Stimulated activated CD4-positive, alpha-beta T cell treated with anti-CD3 and anti-CD28 coated beads, Interleukin-15, amount 100 ng/mL, for 48 hours (primary cell): Measurements from ENCODE around the gene FBXL4.

Source experiments
- DNase-seq, 2 donors: peaks; one replicate each; pipeline ENCODE4 v3.0.0-alpha.2; 2020; ENCODE audit warnings: low read depth in 2 of 2

The FBXL4 gene

DNA sequence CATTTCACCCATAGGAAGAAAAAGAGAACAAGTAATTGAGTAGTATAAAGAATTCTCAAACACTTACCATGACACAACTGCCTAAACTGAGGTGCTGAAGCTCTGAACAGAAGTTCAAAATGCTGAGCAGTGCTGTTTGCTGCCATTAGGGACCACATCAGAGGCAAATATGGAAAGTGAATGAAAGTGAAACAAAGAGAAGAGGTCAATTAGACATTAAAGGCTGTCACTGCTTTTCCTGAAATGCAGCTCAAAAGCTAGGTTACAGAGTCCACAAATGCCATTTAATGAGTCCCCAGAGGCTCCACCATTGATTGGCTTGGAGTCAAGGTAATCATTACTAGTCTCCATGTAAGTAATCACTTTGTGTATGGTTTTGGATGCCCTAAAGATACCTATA lies 67.3 kb downstream of the FBXL4 start:
- no peak for DNase-seq

DNA sequence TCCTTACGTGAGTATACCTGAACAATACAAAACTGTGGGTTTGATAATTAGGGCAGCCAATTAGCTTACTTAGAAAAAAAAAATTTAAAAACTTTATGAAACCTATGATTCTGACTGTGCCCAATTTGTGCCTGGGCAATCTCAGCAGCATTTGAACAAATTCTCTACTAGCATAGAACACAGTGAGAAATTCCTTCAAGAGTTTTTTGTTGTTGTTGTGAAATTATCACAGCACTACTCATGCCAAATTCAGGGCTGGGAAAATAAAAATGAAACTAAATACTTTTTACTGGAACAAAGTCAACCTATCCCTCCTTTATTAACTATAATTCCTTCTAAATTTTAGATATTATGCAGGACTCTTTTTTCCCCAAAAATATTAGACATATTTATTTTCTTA lies 70.5 kb downstream of the FBXL4 start:
- DNase-seq: no peak

DNA sequence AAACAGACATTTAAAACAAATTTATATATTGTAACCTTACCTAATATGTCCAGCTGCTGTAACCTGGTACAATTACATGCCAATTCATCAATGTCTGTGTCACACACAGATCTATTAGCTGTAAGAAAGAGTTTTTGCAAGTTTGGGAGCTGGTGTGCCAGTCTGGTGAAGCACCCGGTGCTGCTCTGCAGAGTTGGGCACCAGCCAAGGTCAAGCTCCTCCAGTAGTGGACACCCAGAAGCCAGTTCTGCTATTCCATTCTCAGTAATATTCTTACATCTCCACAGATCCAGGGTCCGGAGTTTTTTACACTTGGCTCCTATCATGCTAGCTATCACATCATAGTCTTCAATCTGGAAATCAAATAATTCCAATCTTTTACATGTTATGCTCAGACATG lies 72.4 kb downstream of the FBXL4 start:
- DNase-seq: no peak

DNA sequence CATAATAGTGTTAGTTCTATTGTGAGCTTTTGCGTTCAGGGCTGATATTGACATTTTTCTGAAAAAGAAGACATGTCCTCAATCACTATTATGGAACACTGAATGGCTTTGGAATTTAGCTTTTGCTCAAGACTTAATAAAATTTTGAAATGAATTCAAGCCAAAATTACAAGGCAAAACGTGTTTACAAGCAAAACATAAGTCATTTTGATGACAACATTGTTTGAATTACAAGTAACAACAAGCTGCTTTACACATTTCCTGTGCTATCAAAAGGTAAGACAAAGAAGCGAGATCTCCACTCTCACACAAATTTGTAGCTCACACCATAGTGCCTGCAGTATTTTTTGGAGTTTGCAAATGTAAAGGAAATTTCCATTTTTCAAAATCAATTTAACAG lies 75.9 kb downstream of the FBXL4 start:
- DNase-seq: no peak

DNA sequence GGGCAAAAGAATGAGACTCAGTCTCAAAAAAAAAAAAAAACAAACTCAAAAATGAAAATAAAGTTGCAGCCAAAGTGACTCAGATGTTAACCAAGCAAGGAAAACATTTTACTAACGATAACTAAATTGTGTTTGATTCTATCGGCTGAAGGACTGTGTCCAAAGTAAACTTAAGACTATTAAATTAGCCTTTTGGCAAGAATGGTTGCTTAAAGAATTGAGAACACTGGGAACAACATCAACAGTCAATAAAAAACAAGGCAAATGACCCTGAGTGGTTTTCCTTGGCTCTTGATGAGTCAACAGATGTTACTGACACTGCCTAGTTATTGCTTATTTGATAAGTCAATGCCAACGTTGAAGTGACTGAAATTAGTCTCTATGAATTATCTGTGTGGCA lies 76.7 kb downstream of the FBXL4 start:
- no peak for DNase-seq

- DNase-seq: no peak
Measured at GRCh38 chr6:98864497-98864896, 83.2 kb downstream of the FBXL4 start.

DNA sequence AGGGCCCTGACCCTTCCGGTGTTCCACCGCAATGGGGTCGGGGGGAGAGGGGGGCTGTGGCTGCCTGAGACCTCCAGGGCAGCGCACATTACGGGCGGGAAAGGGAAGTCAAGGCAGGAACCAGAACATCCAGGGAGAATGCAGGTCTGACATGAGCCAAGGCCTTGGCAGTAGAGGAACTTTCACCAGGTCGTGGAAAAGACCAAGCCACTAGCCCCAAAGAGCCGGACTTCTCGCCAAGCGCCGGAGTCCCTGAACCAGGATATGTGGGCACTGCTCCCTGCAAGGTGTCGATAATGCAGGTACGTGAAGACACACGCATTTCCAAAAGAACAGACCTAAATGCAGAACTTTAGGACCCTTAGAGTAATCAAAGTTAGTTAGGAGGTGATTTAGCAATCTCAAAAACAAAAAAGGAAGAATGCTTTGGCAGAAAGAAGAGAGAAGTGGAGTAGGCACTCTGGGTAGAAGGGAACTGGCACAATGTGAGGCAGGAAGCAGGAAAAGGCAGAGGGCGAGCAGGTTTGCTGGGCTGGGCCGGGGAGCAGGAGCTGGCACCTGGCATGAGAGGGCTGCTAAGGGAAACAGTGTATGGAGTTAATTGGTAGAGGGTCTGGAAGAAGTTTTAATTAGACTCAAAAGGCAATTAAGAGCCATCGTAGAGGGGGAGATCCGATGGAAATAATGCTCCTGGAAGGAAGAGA lies 99.1 kb downstream of the FBXL4 start:
- no peak for DNase-seq

DNA sequence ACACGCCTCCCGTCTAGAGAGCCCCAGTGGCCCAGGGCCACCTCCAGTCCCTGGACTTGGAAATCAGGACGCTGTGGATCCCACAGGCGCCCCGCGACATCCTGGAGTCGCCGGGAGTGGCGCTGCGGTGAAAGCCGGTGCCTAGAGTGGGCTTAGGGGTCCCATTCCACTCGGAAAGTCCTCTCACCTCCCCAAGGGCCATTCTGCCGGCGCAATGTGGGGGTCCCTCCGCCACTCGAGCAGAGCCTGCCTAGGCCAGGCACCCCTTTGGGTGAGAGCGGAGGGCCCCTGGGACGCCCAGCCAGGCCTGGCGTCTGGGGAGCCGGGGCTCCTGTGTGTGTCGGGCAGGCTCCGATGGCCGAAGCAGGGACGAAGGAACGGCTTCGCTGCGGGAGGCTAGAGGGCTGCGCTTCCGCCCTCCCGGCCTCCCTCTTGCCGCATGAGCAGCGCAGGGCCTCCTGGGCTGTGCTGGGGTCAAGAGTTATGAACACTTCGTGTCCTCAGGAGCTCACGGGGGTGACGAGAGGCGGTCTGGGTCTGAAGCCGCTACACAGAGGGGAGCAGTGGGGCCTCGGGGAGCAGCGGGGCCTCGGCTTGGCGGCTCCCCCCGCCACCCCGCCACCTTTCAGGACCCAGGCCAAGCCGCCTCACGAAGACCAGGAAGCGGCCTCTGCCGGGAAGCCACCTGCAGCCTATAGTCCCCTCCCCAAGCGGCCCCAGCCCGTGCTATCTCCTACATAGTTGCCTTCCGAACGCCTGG lies 99.8 kb downstream of the FBXL4 start:
- no peak for DNase-seq

GRCh38 chr6:98847416-98847778 lies 100.3 kb downstream of the FBXL4 start:
- no peak for DNase-seq

DNA sequence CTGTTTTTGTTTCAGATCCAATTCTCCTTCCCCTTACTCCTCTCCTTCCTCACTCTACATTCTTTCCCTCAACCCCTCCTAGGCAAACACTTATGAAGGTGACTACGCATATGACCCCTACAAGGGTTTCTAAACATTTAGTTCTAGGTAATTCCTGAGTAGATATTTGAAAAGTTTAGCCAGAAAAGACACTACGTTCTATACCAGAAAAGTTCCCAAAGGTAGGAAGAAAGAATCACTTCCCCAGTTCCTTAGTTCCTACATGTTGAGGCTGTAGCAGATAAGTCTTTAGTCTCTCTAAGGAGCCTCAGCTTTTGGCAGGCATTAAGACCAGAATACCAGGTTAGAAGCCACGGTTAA lies 101.7 kb downstream of the FBXL4 start:
- no peak for DNase-seq

DNA sequence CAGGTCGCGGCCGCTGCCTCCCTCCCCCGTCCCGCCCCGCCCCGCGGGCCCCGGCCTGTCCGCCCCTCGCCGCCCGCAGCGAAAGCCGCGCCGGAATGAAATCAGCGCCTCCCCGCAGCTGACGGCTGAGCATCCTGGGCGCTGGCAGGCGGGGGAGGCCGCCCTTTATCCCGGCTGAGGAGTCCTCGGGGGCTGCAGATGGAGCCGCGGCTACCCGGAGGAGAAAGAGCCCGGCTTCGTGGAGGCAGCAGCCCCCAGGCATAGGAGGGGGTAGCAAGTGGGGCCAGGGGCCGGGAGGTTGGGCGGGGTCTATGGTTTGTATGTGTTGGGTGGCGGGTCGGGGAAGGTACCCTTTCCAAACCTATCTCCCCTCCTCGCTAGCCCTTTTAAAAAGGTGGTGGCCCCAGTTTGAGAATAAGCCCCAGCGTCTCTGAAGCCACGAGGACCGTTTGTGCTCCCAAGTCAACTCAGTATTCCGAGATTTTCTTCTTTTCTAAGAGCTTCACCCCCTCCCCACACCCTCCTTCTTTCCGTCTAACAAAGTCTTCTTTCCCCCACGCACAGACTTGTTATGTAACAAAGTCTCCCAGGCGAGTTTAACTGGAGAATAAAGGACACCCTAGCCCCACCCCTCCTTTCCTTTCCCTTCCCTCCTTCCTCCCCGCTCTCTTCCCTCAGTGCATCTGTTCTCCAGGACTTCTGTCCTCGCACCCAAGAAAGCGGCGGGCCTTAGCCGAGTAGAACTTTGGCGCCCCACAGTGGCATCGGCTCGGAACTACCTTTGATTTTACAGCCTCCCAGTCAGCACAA lies 102.3 kb downstream of the FBXL4 start:
- peak in 1 of 2 donors; percentile 52 for DNase-seq

DNA sequence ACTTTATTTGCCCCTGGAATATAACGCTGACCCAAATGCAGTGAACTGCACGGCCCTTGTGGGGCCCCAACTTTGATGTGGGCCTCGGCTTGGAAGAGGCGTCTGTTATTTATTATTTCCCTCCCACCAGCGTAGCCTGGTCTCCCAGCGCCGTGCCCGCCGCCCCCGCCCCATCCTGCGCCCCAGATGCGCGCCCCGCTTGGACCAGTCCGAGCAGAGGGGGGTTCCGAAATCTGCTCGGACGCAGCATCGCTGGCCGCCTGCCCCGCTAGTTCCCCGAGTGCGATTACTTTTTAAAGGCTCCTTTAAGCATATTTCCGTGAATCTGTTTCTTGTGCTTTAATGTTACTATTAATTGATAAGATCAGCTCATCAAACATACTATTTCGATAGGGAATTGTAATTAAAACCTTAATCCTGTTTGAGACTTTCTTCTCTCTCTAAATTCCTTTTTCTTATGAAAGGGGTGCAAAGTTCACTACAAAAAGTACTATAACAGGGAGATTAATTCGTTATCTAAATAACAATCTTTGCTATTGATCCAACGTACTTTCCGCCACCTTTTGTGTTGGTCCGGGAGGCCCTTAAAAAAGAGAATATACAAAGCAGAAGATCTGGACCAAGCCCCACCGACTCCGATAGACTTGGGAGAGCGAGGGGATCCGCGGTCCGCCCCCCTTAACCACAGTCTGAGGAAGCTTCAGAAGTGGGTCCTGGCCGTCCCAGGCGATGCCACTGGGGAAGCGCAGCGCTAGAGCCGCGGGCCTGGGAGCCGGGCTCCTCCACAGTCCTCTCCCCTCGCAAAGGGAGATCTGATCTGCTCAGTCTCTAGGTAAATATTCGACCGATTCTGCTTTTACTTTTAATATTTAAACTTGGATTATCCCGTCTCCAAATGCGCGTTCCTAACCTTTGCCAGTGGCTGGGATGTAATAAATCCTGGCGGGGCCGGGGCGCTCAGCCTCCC lies 103.2 kb downstream of the FBXL4 start:
- no peak for DNase-seq

- no peak for DNase-seq
Measured at GRCh38 chr6:98843271-98844243, 104.2 kb downstream of the FBXL4 start.

GRCh38 chr6:98842342-98843180 lies 105.2 kb downstream of the FBXL4 start:
- no peak for DNase-seq

- DNase-seq: no peak
Measured at GRCh38 chr6:98841621-98842341, 106.0 kb downstream of the FBXL4 start.

DNA sequence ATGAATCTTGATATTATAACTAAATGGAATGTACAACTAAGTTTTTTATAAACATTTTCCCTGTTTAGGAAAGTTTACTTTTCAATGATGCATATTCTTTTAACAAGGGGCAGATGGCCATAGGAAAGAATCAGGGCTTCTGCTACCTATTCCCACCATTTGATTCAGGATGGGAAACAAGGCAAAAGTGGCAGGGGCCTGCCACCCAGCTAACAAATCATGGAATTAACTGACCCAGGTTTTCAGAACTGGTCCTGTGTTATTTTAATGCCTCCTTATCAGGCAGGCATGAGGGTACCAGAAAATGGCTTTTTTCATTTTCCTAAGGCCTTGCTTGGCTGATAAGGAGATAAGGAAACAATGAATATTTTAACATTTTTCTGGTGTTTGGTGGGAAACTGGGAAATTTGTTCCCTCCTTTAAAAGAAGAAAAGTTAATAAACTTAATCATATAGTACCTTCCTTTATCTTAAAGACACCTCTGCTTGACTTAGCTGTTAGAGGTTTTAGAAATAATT lies 106.7 kb downstream of the FBXL4 start:
- DNase-seq: no peak

DNA sequence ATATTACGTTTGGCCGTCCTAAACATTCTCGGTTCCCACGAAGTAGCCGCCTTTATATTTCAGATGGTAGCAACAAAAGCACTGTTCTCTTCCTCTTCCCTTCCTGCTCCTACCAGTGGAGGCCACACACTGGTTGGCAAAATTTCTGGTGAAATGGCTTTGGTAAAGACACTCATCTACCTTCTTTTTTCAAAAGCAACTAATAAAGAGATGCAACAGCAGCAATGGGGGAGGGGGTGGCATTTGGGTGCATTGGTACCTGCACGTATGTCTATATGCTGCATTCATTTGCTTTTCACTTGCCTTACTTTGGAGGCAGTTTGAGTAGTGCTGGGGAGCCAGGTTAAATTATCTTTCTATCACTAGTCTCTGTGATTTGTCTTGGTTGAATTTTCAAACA lies 107.4 kb downstream of the FBXL4 start:
- no peak for DNase-seq

DNA sequence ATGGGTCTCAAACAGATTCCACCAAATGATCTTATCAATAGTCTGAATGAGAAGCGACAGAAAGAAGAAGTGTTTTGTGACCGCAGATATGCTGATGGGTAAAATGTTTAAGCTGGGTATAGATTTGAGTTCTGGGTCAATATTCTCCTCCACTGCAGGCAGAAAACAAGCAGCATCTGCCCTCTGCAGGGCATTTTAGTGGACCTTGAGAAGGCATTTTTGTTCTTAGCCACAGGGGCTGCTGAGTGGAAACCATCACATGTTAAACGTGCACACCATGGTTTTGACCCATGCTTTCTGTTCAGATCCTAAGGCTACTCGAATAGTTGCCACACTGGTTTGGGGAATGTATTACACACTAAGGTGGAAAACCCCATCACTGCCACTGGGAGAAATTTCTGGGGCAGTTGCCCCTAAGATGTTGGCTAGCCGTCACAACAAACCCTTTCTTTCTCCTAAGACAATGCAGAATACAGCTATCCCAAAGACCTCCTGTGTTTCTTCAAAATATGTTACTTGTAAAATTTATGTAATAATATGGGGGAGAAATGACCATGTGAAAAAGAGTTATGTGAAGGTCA lies 107.9 kb downstream of the FBXL4 start:
- DNase-seq: no peak
